Stimulated activated CD8-positive, alpha-beta memory T cell treated with anti-CD3 and anti-CD28 coated beads, Interleukin-12 subunit alpha, Interleukin-12 subunit beta, amount 100 ng/mL, for 24 hours (primary cell): ENCODE data around the gene CAPN5.

Source experiments
- DNase-seq: peaks from one replicate; pipeline ENCODE4 v3.0.0-alpha.2; 2020; ENCODE audit errors: extremely low read depth

The CAPN5 gene

DNA sequence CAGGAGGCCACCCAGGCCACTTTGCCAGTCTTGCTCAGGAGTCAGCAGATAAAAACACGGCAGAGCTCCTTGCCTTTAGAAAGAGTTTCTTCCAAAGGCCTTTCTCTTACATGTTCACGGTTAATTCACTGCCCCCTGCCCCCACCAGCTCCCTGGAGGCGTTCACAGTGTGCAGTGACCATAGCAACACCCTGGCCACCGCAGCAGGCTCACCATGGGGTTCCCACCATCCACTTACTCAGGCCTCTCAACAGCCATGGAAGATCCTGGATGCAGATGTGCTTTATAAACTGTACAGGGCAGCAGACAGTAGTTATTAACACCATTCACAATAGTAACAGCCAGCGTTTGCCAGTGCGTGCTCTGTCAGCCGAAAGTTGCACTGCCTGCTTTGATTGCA is 50.7 kb downstream of the CAPN5 start:
- no peak for DNase-seq

GRCh38 chr11:77118086-77118485 is 51.3 kb downstream of the CAPN5 start:
- DNase-seq: no peak

DNA sequence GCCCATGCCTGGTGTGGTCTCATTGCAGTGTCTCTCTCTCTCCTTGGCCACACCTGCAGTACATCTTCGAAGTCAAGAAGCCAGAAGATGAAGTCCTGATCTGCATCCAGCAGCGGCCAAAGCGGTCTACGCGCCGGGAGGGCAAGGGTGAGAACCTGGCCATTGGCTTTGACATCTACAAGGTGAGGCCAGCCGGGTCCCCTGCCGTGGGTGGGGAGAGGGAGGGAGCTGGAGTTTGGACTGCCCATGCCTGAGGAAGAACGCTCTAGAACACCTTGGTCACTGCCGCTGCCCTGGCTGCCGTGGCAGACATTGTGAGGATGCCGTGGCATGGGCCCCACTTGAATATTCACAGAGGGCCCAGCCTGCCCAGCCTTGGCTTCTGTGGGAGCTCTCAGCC is 52.2 kb downstream of the CAPN5 start:
- DNase-seq: no peak

GRCh38 chr11:77119531-77119936 is 52.8 kb downstream of the CAPN5 start:
- no peak for DNase-seq

- no peak for DNase-seq
Observed at GRCh38 chr11:77120571-77120970, 53.8 kb downstream of the CAPN5 start.

GRCh38 chr11:77121096-77121640 is 54.4 kb downstream of the CAPN5 start:
- DNase-seq: no peak

DNA sequence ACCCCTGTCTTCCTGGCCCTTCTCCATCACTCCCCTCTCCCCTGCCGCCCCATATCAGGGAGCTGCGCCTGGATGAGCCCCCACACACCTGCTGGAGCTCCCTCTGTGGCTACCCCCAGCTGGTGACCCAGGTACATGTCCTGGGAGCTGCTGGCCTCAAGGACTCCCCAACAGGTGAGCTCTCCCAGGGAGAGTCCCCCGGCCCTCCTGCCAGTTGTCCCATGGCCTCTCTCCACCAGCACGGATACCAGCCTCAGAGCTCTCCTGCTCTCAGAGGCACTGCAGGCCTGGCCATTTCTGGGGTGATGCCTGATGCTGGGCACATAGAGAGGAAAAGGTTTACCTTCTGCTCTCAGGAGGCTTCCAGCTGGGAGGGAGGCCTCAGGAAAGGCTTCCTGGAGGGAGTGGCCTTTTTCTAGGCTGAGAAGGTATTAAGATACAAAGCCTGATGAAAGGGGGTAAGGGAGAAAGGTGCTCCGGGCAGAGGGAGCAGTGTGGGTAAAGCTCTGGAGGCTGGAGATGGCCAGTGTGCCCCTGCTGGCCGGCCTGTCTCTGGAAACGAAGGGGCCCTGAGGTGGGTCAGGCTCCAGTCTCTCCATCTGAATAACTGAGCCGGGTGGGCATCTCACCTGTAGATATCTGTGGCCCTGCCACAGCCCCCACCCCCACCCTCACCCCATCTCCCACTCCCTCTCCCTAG is 55.3 kb downstream of the CAPN5 start:
- DNase-seq: no peak

- DNase-seq: no peak
Observed at GRCh38 chr11:77122576-77123212, 55.9 kb downstream of the CAPN5 start.

DNA sequence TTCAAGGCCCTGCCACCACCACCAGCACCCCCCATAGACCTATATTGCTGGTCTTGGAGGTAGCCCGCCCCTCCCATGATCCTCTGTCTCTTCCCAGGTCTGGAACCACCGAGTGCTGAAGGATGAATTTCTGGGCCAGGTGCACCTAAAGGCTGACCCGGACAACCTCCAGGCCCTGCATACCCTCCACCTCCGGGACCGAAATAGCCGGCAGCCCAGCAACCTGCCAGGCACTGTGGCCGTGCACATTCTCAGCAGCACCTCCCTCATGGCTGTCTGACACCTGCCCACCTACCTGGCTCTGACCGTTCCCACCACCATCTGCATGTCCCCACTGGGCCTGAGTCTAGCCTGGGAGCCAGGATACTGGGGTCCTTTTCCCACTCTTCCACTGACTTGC is 56.8 kb downstream of the CAPN5 start:
- DNase-seq: no peak

- no peak for DNase-seq
Observed at GRCh38 chr11:77124041-77124440, 57.3 kb downstream of the CAPN5 start.

- DNase-seq: no peak
Observed at GRCh38 chr11:77124488-77124887, 57.7 kb downstream of the CAPN5 start.

DNA sequence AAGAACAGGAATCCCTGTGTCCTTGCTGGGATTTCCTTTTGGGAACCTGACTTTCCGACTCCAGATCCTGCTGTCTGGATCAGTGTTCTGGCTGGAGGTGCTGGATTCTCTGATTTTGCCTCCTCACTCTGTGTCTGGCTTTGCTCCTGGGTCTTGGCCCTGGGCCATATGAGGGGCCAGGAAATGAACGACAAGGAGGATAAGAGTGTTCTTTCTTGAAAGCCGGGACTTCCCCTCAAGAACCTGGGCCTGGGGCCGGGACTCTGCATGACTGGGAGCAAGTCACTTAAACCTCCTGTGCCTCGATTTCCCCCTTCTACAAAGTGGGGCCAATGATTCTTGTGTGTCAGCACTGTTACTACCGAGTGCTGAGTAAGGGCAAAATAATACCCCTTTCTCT is 58.4 kb downstream of the CAPN5 start:
- DNase-seq: no peak

DNA sequence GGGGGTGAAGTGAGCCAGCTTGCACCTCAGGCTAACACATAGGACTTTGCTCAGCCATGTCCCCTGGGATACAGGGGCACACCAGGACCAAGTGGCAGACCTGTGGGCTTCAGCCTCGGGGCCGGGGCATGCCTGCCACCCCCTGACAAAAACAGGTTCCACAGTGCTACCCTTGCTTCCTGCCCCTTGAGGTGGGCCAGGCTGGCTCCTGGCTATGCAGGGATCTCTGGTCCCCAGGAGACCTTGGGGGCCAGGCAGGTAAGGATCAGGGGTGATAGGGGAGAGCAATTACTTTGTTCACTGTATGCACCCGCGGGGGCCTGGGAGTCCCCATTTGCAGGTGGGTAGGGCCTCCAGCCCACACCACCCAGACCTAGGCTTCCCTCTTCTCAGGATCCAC is 58.9 kb downstream of the CAPN5 start:
- DNase-seq: no peak

DNA sequence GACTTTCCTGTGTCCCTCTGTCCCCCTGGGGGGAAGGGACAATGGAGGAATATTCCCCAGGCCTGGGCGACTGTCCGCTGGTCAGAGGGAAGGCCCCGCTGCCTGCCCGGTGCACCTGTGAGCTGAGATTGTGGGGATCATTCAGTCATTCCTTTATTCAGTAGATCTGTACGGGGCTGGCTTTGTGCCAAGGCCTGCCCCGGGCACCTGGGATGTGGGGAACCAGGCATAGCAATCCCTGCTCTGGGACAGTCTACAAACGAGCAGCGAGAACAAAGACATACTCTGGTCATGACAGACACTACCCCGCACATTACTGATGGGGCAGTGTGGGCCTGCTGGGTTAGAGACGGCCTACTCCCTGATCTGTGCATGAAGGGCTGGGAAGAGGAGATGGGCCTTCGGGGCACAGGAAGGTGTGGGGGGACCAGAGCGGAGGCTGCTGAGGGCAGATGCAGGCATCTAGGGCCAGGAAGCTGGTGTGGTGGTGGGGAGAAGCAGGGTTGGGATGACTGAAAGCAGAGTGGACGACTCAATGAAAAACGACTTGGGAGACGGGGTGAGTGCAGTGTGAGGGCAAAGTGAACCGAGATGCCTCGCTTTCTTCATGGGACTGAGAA is 59.5 kb downstream of the CAPN5 start:
- DNase-seq: no peak

DNA sequence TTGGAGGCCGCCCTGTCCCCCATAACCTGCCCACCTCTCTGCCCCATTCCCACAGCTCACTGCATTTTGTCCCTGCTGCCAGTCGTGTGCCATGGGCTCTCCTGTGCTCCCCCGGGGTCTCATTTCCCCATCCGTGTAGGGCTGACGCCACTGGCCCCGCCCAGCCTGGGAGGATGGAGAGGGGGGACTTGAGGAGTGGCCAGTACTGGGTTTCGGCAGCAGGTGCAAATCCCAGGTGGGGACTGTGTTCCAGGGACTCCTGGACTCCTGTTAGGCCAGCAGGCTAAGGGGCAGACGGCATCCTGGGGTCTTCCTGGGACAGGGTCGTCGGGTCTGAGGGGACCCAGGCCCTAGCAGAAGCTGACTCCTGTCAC is 60.1 kb downstream of the CAPN5 start:
- DNase-seq: no peak

- DNase-seq: no peak
Observed at GRCh38 chr11:77127235-77127911, 60.6 kb downstream of the CAPN5 start.

DNA sequence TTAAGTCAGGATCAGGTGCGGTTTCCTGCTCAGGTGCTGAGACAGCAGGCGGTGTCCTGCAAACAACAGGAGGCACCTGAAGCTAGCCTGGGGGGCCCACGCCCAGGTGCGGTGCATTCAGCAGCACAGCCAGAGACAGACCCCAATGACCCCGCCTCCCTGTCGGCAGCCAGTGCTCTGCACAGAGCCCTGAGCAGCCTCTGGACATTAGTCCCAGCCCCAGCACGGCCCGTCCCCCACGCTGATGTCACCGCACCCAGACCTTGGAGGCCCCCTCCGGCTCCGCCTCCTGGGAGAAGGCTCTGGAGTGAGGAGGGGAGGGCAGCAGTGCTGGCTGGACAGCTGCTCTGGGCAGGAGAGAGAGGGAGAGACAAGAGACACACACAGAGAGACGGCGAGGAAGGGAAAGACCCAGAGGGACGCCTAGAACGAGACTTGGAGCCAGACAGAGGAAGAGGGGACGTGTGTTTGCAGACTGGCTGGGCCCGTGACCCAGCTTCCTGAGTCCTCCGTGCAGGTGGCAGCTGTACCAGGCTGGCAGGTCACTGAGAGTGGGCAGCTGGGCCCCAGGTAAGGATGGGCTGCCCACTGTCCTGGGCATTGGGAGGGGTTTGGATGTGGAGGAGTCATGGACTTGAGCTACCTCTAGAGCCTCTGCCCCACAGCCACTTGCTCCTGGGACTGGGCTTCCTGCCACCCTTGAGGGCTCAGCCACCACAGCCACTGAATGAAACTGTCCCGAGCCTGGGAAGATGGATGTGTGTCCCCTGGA is 61.3 kb downstream of the CAPN5 start, which contains the start of gene MYO7A:
Gene MYO7A (plus strand): TSS at position 327 of the 772 bp plus-strand sequence. CDS start 2,389 bp downstream, outside the sequence.
- no peak for DNase-seq

DNA sequence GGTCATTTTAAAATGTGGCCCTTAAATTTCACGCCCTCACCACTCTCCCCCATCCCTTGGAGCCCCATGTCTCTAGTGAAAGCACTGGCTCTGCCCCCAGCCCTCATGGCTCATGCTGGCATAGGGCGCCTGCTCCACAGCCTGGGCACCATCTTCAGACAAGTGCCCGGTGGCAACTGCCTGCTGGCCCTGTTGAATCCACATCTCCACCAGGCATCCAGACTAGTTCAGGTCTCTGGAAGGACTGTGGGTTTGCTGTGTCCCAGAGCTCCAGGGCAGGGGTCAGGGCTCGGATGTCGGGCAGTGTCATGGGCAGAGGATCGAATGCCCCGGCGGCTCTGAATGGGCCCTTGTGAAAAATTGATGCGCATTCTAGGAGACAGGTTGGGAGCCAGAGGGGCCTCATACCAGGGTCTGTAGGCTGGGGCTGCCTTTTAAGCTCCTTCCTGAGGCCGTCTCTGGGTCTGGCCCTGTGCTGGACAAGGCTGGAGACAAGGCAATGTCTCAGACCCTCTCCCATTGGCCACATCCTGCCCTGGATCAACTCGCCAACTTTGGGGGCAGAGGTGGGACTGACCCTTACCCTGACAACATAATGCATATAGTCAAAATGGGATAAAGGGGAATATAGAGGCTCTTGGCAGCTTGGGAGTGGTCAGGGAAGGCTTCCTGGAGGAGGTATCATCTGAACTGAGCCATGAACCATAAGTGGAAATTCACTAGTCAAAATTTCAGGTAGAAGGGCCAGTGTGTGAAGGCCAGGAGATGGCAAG is 62.5 kb downstream of the CAPN5 start:
- DNase-seq: no peak

DNA sequence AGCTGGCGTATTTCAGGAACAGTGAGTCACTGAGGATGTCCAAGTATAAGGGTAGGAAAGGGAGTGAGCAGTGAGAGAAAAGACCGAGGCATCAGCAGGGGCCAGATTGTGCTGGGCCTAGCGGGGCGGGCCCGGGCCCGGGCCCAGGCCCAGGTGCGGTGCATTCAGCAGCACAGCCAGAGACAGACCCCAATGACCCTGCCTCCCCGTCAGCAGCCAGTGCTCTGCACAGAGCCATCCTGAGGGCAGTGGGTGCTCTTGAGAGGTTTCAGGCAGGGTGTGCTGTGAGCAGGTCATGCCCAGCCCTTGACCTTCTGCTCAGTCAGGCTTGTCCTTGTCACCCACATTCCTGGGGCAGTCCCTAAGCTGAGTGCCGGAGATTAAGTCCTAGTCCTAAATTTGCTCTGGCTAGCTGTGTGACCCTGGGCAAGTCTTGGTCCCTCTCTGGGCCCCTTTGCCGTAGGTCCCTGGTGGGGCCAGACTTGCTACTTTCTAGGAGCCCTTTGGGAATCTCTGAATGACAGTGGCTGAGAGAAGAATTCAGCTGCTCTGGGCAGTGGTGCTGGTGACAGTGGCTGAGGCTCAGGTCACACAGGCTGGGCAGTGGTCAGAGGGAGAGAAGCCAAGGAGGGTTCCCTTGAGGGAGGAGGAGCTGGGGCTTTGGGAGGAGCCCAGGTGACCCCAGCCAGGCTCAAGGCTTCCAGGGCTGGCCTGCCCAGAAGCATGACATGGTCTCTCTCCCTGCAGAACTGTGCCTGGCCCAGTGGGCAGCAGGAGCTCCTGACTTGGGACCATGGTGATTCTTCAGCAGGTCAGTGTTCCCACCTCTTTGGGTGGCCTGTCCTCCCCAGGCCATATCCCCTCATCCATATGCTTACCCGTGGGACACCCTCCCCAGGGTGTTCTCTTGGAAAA is 63.3 kb downstream of the CAPN5 start:
- no peak for DNase-seq
